Measurements from ENCODE around the gene SV2B. TPM values are rescaled to one million over a fixed set of nuclear protein-coding genes. Genes with fewer than 3 reads are reported as not detected.

The SV2B gene
- total RNA-seq, 4 donors from 2014 or later, result 0.23 to 2.2 (median 0.62) TPM

DNA sequence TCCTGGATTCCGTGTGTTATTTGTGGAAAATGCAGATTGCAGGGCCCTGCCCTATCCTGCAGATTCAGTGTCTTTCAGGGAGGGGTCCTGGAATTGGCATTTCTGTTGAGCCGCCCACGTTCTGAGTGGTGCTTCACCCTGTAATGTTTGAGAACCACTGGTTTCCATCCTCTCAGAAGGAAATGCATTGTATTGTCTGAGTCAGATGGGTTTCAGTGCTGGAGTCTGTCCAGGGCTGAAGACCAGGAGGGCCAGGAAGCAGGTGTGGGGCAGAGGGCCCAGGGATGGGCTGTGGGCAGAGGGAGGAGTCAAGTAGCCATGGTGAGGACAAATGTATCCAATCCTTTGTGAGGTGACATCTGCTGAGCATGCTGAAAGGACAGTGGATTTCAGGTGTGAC lies 123.8 kb downstream of the SV2B start:
- DNase-seq (ENCODE audit: low spot score in 2 of 2), result no peak
- no peaks in the 10 kb centered on the region for H3K9me3 ChIP-seq
- H3K4me3 ChIP-seq, result no peak overlapping the region
- 67% methylated on average over 3 of the region's 3 CpGs for WGBS
- H3K27me3 ChIP-seq, result no peaks in the 10 kb centered on the region
- TF ChIP-seq, protein P1, sequence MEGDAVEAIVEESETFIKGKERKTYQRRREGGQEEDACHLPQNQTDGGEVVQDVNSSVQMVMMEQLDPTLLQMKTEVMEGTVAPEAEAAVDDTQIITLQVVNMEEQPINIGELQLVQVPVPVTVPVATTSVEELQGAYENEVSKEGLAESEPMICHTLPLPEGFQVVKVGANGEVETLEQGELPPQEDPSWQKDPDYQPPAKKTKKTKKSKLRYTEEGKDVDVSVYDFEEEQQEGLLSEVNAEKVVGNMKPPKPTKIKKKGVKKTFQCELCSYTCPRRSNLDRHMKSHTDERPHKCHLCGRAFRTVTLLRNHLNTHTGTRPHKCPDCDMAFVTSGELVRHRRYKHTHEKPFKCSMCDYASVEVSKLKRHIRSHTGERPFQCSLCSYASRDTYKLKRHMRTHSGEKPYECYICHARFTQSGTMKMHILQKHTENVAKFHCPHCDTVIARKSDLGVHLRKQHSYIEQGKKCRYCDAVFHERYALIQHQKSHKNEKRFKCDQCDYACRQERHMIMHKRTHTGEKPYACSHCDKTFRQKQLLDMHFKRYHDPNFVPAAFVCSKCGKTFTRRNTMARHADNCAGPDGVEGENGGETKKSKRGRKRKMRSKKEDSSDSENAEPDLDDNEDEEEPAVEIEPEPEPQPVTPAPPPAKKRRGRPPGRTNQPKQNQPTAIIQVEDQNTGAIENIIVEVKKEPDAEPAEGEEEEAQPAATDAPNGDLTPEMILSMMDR (IDR thresholded peaks at IDR 0.05), result no peak
- no peak overlapping the region for H3K27ac ChIP-seq
- no peaks in the 10 kb centered on the region for H3K4me1 ChIP-seq
- H3K36me3 ChIP-seq, result no peaks in the 10 kb centered on the region

DNA sequence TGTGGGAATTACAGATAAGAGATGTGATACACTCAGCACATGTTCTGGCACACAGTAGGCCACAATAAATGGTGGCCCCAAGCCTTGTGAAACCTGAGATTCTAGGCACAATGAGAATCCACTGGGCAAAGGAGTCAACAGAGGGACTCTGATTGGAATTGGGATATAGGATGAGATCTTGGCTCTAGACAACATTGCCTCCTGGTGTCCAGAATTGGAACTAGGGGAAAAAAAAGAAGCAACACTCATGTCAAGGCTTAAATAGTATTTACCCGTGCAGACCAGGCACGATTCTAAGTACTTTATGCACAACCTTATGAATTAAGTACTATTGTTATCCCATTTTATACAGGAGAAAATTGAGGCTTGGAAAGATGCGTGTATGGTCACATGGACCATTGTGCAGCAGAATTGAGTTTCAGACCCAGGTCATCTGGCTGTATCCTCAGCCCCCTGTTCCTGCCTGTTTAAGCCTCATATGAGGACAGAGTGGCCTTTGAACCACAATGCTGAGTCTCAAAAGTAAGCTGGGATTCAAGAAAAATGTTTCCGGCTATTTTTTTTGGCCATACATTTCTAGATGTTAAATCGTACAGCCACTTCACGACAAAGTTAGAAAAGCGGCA lies 124.8 kb downstream of the SV2B start:
- no peaks in the 10 kb centered on the region for H3K27me3 ChIP-seq
- H3K27ac ChIP-seq, result no peak overlapping the region
- H3K36me3 ChIP-seq, result no peaks in the 10 kb centered on the region
- H3K9me3 ChIP-seq, result no peaks in the 10 kb centered on the region
- H3K4me3 ChIP-seq, result no peak overlapping the region
- DNase-seq (ENCODE audit: low spot score in 2 of 2), result no peak
- no peaks in the 10 kb centered on the region for H3K4me1 ChIP-seq
- TF ChIP-seq, protein P1 (IDR thresholded peaks at IDR 0.05), result peak; percentile 37 to 64
- no peak for TF ChIP-seq EP300 (IDR thresholded peaks at IDR 0.05)
- 63% methylated on average over 7 of the region's 7 CpGs for WGBS

DNA sequence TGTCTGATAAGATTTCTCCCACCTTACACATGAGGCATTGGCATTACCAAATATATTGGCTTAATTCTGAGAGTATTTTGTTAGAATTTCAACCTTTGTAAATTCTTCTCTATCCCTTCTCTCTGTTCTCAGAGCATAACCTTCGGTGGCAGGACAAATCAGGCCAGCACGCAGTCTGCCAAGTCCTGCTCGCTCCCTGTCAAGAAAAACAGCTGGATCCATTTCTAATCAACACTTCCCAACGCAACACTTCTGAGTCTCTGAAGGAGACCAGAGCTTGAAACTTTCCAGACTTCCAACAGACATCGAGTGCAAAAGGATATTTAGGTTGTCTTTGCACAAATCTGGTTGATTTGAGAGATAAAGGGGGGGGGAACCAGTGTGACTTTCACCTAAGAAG lies 125.7 kb downstream of the SV2B start:
- no peaks in the 10 kb centered on the region for H3K9me3 ChIP-seq
- DNase-seq (ENCODE audit: low spot score in 2 of 2), result no peak
- H3K27ac ChIP-seq, result no peak overlapping the region
- no peaks in the 10 kb centered on the region for H3K36me3 ChIP-seq
- no peaks in the 10 kb centered on the region for H3K4me1 ChIP-seq
- TF ChIP-seq EP300 (IDR thresholded peaks at IDR 0.05) (no peak), POLR2A (IDR thresholded peaks at IDR 0.05) (no peak), POLR2AphosphoS5 (IDR thresholded peaks at IDR 0.05) (no peak)
- TF ChIP-seq, protein P1 (IDR thresholded peaks at IDR 0.05), result no peak
- H3K27me3 ChIP-seq, result no peaks in the 10 kb centered on the region
- no peak overlapping the region for H3K4me3 ChIP-seq
- 70% methylated on average over 5 of the region's 5 CpGs for WGBS

DNA sequence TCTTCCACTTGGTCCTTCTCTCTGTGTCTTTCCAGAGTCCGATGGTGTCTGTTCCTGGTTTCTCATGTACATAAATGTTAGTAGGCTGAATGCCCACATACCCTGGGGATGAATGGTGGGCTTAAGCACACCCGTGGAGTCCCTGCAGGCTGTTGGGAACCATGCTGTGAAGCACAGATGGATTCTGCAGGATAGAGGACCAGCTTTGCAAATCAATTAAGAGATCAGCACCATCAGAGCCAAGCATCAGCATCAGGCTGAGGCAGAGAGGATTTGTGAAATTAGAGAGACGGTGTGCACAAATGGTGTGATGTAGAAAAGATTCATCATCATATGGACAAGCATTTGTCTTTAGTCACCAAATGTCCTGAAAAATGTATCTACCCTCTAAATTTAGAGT lies 127.1 kb downstream of the SV2B start:
- 71% methylated on average over 3 of the region's 3 CpGs for WGBS
- H3K9me3 ChIP-seq, result no peaks in the 10 kb centered on the region

DNA sequence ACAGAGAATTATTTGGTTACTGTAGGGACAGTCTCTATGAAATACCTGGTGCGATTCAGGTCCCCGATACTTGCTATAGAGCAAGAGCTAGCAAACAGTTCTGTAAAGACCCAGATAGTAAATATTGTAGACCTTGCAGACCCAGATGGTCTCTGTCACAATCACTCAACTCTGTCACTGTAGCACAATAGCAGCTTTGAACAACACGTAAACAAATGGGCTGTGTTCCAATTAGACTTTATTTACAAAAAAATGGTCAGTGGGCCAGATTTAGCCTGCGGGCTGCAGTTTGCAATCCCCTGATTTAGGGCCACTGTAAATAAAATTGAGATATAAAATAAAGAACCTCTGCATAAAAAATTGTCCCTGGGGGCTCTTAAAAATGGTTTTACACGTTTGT lies 127.7 kb downstream of the SV2B start:
- 66% methylated on average over 5 of the region's 5 CpGs for WGBS
- Histone ChIP-seq H3K4me3 (no peak overlapping the region), H3K27me3 (no peaks in the 10 kb centered on the region), H3K4me1 (no peaks in the 10 kb centered on the region), H3K27ac (no peak overlapping the region), H3K9me3 (no peaks in the 10 kb centered on the region), H3K36me3 (no peaks in the 10 kb centered on the region)
- TF ChIP-seq POLR2A (IDR thresholded peaks at IDR 0.05) (no peak), EP300 (IDR thresholded peaks at IDR 0.05) (no peak), POLR2AphosphoS5 (IDR thresholded peaks at IDR 0.05) (no peak)
- TF ChIP-seq, protein P1 (IDR thresholded peaks at IDR 0.05), result no peak
- DNase-seq (ENCODE audit: low spot score in 2 of 2), result no peak

More for the DNA sequence above, 127.1 kb downstream of the SV2B start:
- DNase-seq (ENCODE audit: low spot score in 2 of 2), result no peak
- Histone ChIP-seq H3K36me3 (no peaks in the 10 kb centered on the region), H3K4me3 (no peak overlapping the region), H3K4me1 (no peaks in the 10 kb centered on the region), H3K27me3 (no peaks in the 10 kb centered on the region), H3K27ac (no peak overlapping the region)
- TF ChIP-seq, protein P1 (IDR thresholded peaks at IDR 0.05), result no peak
- TF ChIP-seq POLR2AphosphoS5 (IDR thresholded peaks at IDR 0.05), result no peak
- no peak for TF ChIP-seq EP300 (IDR thresholded peaks at IDR 0.05)
- TF ChIP-seq POLR2A (IDR thresholded peaks at IDR 0.05), result no peak
